C4-2B (cell line): Measurements from ENCODE around the gene HSPA1A.

Experiments used
- H3K27ac ChIP-seq: fragments of 450-650 bp; 2 replicates; pipeline ENCODE4 v1.5.1; 2017
- ZFX ChIP-seq: fragments of 450-650 bp; IDR thresholded peaks from 2 replicates; pipeline ENCODE4 v1.6.1; 2017
- TF ChIP-seq, protein P1 (sequence below): fragments of 450-650 bp; conservative IDR thresholded peaks from 2 replicates; pipeline ENCODE4 v1.5.1; 2017; ENCODE audit warnings: mild to moderate bottlenecking

HSPA1A gene

DNA sequence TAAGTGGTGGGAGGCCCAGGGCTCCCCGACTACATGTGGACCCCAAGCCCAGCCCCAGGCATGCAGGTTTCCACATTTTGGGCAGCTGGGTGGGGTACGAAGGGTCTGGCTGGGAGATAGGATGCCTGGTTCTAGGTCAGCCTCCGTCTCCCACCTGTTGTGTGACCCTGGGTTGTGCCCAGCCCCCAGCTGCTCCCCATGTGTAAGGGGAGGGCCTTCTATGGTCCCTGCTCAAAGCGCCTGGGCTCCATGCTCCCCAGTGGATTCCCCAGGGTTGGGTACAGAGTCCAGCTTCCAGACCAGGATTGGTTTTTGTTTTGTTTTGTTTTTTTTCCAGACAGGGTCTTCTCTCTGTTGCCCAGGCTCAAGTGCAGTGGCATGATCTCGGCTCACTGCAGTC, 37.1 kb upstream of the HSPA1A start:
- no peak overlapping the region for H3K27ac ChIP-seq
- TF ChIP-seq, protein P1, sequence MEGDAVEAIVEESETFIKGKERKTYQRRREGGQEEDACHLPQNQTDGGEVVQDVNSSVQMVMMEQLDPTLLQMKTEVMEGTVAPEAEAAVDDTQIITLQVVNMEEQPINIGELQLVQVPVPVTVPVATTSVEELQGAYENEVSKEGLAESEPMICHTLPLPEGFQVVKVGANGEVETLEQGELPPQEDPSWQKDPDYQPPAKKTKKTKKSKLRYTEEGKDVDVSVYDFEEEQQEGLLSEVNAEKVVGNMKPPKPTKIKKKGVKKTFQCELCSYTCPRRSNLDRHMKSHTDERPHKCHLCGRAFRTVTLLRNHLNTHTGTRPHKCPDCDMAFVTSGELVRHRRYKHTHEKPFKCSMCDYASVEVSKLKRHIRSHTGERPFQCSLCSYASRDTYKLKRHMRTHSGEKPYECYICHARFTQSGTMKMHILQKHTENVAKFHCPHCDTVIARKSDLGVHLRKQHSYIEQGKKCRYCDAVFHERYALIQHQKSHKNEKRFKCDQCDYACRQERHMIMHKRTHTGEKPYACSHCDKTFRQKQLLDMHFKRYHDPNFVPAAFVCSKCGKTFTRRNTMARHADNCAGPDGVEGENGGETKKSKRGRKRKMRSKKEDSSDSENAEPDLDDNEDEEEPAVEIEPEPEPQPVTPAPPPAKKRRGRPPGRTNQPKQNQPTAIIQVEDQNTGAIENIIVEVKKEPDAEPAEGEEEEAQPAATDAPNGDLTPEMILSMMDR = no peak
- TF ChIP-seq ZFX = no peak

DNA sequence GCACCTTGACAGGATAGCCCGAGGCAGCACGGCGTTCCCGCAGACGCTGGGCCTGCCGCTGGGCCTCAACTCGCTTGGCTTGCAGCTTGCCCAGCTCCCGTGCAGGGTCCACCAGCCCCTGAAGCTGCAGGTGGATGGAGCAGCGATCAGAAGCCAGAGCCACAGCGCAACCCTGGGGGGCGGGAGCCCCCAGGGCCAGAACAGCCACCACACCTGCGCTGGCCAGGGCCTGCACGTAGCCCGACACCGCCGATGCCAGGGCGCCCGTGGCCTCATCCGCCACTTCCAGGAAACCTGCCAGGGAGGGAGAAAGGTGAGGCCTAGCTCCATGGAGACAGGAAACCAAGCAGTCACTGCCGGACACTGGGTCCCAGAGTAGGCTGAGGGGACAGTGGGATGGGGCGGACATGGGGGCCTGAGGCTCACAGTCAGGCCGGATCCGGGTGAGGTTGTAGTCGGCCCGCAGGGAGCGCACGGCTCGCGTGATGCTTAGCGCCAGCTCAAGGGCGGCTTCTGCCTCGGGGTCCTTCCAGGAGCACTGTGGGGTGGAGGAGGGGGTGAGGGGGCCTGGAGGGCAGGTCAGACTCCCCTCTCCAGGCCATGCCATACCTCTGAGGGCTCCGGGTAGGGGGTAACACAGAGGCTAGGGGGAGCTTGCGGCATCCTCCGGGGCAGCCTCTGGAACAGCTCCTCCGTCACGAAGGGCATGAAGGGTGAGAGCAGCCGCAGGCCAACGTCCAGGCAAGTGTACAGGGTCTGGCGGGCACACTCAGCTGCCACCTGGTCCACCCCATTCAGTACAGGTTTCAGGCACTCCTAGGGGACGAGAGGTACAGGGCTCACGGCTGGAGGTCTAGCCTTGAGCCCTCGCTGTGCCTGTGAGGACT, 36.1 kb upstream of the HSPA1A start:
- no peak for TF ChIP-seq ZFX
- TF ChIP-seq, protein P1 = no peak
- no peak overlapping the region for H3K27ac ChIP-seq

GRCh38 chr6:31779908-31780307, 35.4 kb upstream of the HSPA1A start:
- no peak for TF ChIP-seq ZFX
- TF ChIP-seq, protein P1 = no peak

DNA sequence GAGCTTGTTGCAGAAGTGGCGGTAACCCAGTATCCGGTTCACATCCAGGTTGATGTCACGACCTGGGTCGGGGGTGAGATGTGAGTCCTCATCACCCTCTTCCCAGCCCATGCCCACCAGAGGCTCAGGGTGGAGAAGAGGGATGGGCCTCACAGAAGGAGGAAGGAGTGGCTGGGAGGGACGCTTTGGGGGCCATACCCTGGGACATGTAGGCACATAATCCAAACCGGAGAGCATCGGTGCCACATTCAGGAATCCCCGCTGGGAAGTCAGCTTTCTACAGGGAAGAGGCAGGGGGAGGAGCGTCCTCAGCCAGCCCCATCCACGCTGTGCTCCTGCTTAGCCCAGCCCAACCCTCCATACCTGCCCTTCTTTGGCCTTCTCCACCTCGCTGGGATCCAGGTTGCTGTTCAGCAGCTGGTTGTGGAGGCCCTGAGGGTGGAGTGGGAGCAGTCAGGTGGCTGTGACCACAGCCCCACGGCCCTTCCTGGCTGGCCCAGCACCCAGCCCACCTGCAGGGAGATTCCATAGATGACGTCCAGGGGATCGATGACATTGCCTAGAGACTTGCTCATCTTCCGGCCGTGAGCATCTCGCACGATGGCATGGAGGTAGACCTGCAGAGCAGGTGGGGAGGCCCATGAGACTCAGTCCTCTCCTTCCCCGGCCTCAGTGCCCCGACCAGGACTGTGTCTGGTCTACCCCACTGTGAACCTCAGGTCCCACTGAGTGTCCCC, 34.7 kb upstream of the HSPA1A start:
- TF ChIP-seq ZFX = no peak
- TF ChIP-seq, protein P1 = no peak
- no peak overlapping the region for H3K27ac ChIP-seq

More at GRCh38 chr6:31779908-31780307, 35.4 kb upstream of the HSPA1A start:
- no peak overlapping the region for H3K27ac ChIP-seq

GRCh38 chr6:31781244-31782125, 33.9 kb upstream of the HSPA1A start:
- no peak for TF ChIP-seq ZFX
- TF ChIP-seq, protein P1 = no peak
- H3K27ac ChIP-seq = no peak overlapping the region

- no peak overlapping the region for H3K27ac ChIP-seq
- TF ChIP-seq, protein P1 = no peak
- no peak for TF ChIP-seq ZFX
Measured at GRCh38 chr6:31782126-31782855, 33.1 kb upstream of the HSPA1A start.
